SK-N-SH treated with all-trans-retinoic acid at 6 μM for 48 hours (cell line): Measurements from ENCODE around the gene PSPH.

ENCODE experiments used
- ATAC-seq: fragments of 200-7000 bp; cut with Tn5 transposase; 3 replicates; pipeline ENCODE4 v1.9.1; 2020; ENCODE audit warnings: mild to moderate bottlenecking, moderate library complexity
- ARNTL ChIP-seq: fragments of 450-650 bp; formaldehyde crosslinking; IDR thresholded peaks from 2 replicates; pipeline ENCODE4 v1.5.0; 2020; ENCODE audit warnings: low read depth, mild to moderate bottlenecking, moderate library complexity, borderline replicate concordance
- BACH2 ChIP-seq: fragments of 250-450 bp; sonication (Bioruptor Pico); IDR thresholded peaks from 2 replicates; pipeline ENCODE4 v1.9.0; 2021; ENCODE audit warnings: mild to moderate bottlenecking, borderline replicate concordance
- CREB5 ChIP-seq: fragments of 250-450 bp; sonication (Bioruptor Pico); IDR thresholded peaks from 2 replicates; pipeline ENCODE4 v1.5.1; 2020; ENCODE audit warnings: low read depth, mild to moderate bottlenecking, moderate library complexity
- CSDC2 ChIP-seq: fragments of 250-450 bp; sonication (Bioruptor Pico); IDR thresholded peaks from 2 replicates; pipeline ENCODE4 v1.5.0; 2020; ENCODE audit warnings: mild to moderate bottlenecking, moderate library complexity
- CSRNP3 ChIP-seq: fragments of 250-450 bp; sonication (Bioruptor Pico); IDR thresholded peaks from 2 replicates; pipeline ENCODE4 v1.5.1; 2021; ENCODE audit warnings: mild to moderate bottlenecking, moderate library complexity
- ESRRG ChIP-seq: fragments of 250-450 bp; sonication (Bioruptor Pico); IDR thresholded peaks from 2 replicates; pipeline ENCODE4 v1.6.1; 2021; ENCODE audit warnings: mild to moderate bottlenecking
- GLIS3 ChIP-seq: fragments of 250-450 bp; sonication (Bioruptor Pico); IDR thresholded peaks from 2 replicates; pipeline ENCODE4 v1.5.0; 2020; ENCODE audit warnings: mild to moderate bottlenecking, moderate library complexity
- OSR1 ChIP-seq: fragments of 250-450 bp; sonication (Bioruptor Pico); IDR thresholded peaks from 2 replicates; pipeline ENCODE4 v1.8.0; 2022; ENCODE audit warnings: moderate library complexity, mild to moderate bottlenecking, inconsistent platforms
- PATZ1 ChIP-seq: fragments of 250-450 bp; sonication (Bioruptor Pico); IDR thresholded peaks from 2 replicates; pipeline ENCODE4 v1.8.0; 2020; ENCODE audit warnings: mild to moderate bottlenecking, moderate library complexity, borderline replicate concordance
- POU6F1 ChIP-seq: fragments of 250-450 bp; sonication (Bioruptor Pico); IDR thresholded peaks from 2 replicates; pipeline ENCODE4 v1.8.0; 2021; ENCODE audit warnings: low read depth, mild to moderate bottlenecking, moderate library complexity, borderline replicate concordance
- RARB ChIP-seq: fragments of 250-450 bp; sonication (Bioruptor Pico); IDR thresholded peaks from 2 replicates; pipeline ENCODE4 v1.8.0; 2021; ENCODE audit warnings: mild to moderate bottlenecking, moderate library complexity
- SNAI2 ChIP-seq: fragments of 250-450 bp; sonication (Bioruptor Pico); IDR thresholded peaks from 2 replicates; pipeline ENCODE4 v1.5.0; 2020; ENCODE audit warnings: mild to moderate bottlenecking, moderate library complexity
- TCF4 ChIP-seq: fragments of 250-450 bp; sonication (Bioruptor Pico); IDR thresholded peaks from 2 replicates; pipeline ENCODE4 v1.8.0; 2021; ENCODE audit warnings: mild to moderate bottlenecking, moderate library complexity, borderline replicate concordance
- TOX ChIP-seq: fragments of 250-450 bp; sonication (Bioruptor Pico); IDR thresholded peaks from 2 replicates; pipeline ENCODE4 v1.8.0; 2021; ENCODE audit warnings: mild to moderate bottlenecking, moderate library complexity, borderline replicate concordance
- TSHZ2 ChIP-seq: fragments of 250-450 bp; sonication (Bioruptor Pico); IDR thresholded peaks from 2 replicates; pipeline ENCODE4 v1.5.0; 2020; ENCODE audit warnings: mild to moderate bottlenecking, moderate library complexity
- ZC3H10 ChIP-seq: fragments of 250-450 bp; sonication (Bioruptor Pico); IDR thresholded peaks from 2 replicates; pipeline ENCODE4 v1.5.1; 2021; ENCODE audit warnings: mild to moderate bottlenecking, moderate library complexity
- ZFP3 ChIP-seq: fragments of 250-450 bp; sonication (Bioruptor Pico); IDR thresholded peaks from 2 replicates; pipeline ENCODE4 v1.5.0; 2020; ENCODE audit warnings: mild to moderate bottlenecking, moderate library complexity
- ZNF565 ChIP-seq: fragments of 450-650 bp; formaldehyde crosslinking; conservative IDR thresholded peaks from 2 replicates; pipeline ENCODE4 v1.5.0; 2020; ENCODE audit warnings: low read depth, mild to moderate bottlenecking, moderate library complexity
- ZNF70 ChIP-seq: fragments of 450-650 bp; formaldehyde crosslinking; IDR thresholded peaks from 2 replicates; pipeline ENCODE4 v1.5.0; 2020; ENCODE audit warnings: mild to moderate bottlenecking, moderate library complexity
- ZNF8 ChIP-seq: fragments of 450-650 bp; formaldehyde crosslinking; IDR thresholded peaks from 2 replicates; pipeline ENCODE4 v1.5.0; 2020; ENCODE audit warnings: mild to moderate bottlenecking, moderate library complexity

PSPH gene

GRCh38 chr7:56087445-56087844 is 36.2 kb upstream of the PSPH start:
- TF ChIP-seq POU6F1 (CRISPR knock-in tag), result no peak
- no peak for TF ChIP-seq TOX
- TF ChIP-seq OSR1 (CRISPR knock-in tag), result no peak
- no peak for TF ChIP-seq TSHZ2 (CRISPR knock-in tag)
- no peak for TF ChIP-seq ARNTL (CRISPR knock-in tag)
- no peak for TF ChIP-seq TCF4 (CRISPR knock-in tag)
- no peak for TF ChIP-seq RARB
- no peak for TF ChIP-seq ZNF565
- no peak for TF ChIP-seq ZNF70 (CRISPR knock-in tag)
- TF ChIP-seq ESRRG (CRISPR knock-in tag), result no peak
- TF ChIP-seq ZFP3 (CRISPR knock-in tag), result no peak
- TF ChIP-seq SNAI2 (CRISPR knock-in tag), result no peak
- TF ChIP-seq, all 23 proteins: peak for 0
- no peak for ATAC-seq

- TF ChIP-seq CREB5 (CRISPR knock-in tag) (no peak), ZFP3 (CRISPR knock-in tag) (no peak), TSHZ2 (CRISPR knock-in tag) (no peak), BACH2 (CRISPR knock-in tag) (no peak), RARB (no peak), PATZ1 (CRISPR knock-in tag) (no peak), ZNF565 (no peak)
- ATAC-seq, result no peak
These were observed 35.5 kb upstream of the PSPH start for GRCh38 chr7:56086761-56087160.

GRCh38 chr7:56083150-56083785 is 32.0 kb upstream of the PSPH start:
- ATAC-seq, result peak; percentile 55
- TF ChIP-seq ESRRG (CRISPR knock-in tag) (no peak), ZNF70 (CRISPR knock-in tag) (peak; percentile 22; the same call in 1 of the 2 replicates), ZC3H10 (CRISPR knock-in tag) (no peak), ARNTL (CRISPR knock-in tag) (no peak), ZFP3 (CRISPR knock-in tag) (no peak), CSRNP3 (no peak), TOX (no peak), RARB (no peak), ZNF8 (CRISPR knock-in tag) (no peak), GLIS3 (CRISPR knock-in tag) (no peak), TSHZ2 (CRISPR knock-in tag) (no peak), CREB5 (CRISPR knock-in tag) (no peak), CSDC2 (CRISPR knock-in tag) (no peak), ZNF565 (no peak)
